ENCODE measurements around the gene DOCK1.

DNA sequence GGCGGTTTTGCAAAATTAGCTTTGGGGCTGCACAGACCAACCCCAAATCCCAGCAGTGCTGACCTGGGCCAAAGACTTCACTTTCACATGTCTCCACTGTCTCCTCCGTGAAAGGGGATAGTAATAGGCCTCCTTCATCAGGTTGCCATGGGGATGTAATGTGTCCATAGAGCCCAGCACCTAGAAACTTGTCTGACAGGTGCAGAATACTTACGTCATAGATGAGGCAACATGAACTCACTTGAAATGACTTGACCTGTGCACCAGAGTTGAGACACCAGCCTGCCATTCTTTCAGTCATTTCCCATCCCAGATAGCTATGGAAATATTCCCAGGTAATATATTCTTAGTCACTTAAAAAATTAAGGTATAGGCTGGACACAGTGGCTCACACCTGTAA, 196.9 kb downstream of the DOCK1 start:
- TF ChIP-seq POLR2A (IDR thresholded peaks at IDR 0.05) (no peak), EP300 (IDR thresholded peaks at IDR 0.05) (no peak), POLR2AphosphoS5 (IDR thresholded peaks at IDR 0.05) (no peak)
- TF ChIP-seq, protein P1, sequence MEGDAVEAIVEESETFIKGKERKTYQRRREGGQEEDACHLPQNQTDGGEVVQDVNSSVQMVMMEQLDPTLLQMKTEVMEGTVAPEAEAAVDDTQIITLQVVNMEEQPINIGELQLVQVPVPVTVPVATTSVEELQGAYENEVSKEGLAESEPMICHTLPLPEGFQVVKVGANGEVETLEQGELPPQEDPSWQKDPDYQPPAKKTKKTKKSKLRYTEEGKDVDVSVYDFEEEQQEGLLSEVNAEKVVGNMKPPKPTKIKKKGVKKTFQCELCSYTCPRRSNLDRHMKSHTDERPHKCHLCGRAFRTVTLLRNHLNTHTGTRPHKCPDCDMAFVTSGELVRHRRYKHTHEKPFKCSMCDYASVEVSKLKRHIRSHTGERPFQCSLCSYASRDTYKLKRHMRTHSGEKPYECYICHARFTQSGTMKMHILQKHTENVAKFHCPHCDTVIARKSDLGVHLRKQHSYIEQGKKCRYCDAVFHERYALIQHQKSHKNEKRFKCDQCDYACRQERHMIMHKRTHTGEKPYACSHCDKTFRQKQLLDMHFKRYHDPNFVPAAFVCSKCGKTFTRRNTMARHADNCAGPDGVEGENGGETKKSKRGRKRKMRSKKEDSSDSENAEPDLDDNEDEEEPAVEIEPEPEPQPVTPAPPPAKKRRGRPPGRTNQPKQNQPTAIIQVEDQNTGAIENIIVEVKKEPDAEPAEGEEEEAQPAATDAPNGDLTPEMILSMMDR (IDR thresholded peaks at IDR 0.05), result no peak
